ENCODE measurements around the gene CAST.
A peak's percentile ranks its signal among the peaks of the same experiment; 100 is the strongest.

CAST gene

DNA sequence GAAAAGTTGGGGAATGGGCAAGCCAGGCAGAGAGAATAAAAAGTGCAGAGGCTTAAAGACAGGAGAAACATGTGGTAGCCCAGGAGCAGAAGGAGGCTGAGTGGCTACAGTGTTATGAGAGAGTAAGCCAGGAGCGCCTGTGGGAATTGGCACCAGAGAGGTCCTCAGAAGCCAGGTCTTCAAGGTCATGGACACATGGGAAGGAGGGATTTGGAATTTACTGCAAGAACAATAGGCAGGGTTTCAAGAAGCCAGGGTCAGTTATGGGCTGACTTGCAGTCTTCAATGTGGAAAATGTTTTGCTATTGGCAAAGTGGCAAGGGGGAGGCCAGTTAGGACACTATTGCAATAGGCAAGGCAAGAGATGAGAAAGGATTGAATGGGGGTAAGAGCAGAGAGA lies 116.2 kb downstream of the CAST start:
- H3K27ac ChIP-seq = no peak overlapping the region
- TF ChIP-seq, protein P1, sequence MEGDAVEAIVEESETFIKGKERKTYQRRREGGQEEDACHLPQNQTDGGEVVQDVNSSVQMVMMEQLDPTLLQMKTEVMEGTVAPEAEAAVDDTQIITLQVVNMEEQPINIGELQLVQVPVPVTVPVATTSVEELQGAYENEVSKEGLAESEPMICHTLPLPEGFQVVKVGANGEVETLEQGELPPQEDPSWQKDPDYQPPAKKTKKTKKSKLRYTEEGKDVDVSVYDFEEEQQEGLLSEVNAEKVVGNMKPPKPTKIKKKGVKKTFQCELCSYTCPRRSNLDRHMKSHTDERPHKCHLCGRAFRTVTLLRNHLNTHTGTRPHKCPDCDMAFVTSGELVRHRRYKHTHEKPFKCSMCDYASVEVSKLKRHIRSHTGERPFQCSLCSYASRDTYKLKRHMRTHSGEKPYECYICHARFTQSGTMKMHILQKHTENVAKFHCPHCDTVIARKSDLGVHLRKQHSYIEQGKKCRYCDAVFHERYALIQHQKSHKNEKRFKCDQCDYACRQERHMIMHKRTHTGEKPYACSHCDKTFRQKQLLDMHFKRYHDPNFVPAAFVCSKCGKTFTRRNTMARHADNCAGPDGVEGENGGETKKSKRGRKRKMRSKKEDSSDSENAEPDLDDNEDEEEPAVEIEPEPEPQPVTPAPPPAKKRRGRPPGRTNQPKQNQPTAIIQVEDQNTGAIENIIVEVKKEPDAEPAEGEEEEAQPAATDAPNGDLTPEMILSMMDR (conservative IDR thresholded peaks at IDR 0.05) = no peak

DNA sequence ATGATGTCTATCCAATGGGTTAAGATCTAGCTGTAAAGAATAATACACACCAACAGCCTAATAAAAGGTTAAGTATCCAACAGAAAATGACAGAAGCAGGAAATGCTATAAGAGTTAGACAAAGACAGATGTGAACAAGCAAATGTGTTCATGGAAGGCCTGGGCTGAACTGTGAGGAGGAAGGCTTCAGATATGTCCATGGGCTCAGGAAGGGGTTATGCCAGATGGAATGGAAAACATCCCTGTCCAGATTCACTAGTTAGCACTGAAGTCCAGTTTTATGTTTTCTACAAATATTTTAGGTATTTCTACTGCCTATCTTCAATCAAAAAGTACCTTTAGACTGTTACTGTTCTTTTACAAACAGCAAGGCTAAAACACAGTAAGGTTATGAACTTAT lies 118.5 kb downstream of the CAST start:
- TF ChIP-seq, protein P1 (conservative IDR thresholded peaks at IDR 0.05) = no peak
- H3K27ac ChIP-seq = peak overlapping the region; percentile 6; the same call in 1 of the 2 replicates

DNA sequence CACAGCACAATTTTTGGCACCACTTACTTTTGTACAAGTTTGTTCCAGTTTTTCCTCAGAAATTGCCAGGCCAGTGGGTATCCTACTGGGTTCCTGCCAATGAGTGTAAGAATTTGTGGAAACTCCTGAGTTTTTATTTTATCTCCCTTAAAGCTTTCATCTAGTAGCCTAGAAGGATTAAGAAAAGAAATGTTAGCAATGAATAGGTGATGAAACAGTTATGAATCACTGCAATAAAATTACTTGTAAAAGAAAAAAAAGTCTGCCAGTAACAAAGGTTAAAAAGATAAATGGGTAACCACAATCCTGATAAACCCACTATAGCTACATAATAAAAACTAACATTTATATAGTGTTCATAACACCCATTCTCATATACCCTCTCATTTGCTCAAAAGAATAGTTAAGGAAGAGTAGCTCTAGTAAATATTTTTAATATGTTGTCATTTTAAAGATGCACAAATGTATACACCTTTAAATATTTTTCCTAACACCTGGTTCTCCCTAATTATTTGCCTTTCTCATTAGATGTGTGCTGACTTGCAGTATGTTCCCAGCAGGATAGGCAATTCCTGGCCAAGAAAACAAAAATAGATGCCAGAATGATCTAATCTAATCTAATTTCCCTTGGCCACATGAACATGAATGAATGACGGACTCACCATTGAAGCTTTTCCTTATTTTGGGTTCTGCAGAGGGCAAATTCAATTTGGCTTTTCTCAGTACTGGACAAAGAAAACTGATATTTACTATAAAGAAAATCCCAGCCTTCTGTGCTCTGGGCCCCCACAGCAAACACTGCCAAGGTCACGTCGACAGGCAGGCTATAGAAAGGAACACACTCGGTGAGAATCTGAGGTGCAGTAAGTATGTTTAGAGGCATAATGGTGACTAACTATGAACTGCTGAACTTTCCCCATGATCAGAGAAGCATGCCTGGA lies 119.1 kb downstream of the CAST start:
- H3K27ac ChIP-seq = peak overlapping the region; percentile 6; the same call in 1 of the 2 replicates
- TF ChIP-seq, protein P1 (conservative IDR thresholded peaks at IDR 0.05) = no peak

DNA sequence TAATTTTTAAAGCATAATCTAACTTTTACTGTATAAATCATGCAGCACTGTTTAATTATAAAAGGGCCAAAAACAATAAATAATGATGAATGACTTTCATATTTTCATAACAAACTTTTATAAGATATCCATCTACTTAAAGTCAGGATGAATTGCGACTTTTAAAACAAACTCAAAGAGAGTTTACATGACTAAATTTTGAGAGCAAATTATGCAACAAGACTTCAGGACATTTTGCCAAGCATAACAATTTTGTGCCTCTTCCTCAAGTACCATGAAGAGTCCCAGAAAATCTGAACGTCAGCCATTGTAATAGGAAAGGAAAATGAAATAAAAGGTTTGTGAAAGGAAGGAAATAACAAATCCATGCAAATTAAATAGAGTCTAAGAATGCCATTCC lies 121.2 kb downstream of the CAST start:
- H3K27ac ChIP-seq = no peak overlapping the region
- TF ChIP-seq, protein P1 (conservative IDR thresholded peaks at IDR 0.05) = no peak

DNA sequence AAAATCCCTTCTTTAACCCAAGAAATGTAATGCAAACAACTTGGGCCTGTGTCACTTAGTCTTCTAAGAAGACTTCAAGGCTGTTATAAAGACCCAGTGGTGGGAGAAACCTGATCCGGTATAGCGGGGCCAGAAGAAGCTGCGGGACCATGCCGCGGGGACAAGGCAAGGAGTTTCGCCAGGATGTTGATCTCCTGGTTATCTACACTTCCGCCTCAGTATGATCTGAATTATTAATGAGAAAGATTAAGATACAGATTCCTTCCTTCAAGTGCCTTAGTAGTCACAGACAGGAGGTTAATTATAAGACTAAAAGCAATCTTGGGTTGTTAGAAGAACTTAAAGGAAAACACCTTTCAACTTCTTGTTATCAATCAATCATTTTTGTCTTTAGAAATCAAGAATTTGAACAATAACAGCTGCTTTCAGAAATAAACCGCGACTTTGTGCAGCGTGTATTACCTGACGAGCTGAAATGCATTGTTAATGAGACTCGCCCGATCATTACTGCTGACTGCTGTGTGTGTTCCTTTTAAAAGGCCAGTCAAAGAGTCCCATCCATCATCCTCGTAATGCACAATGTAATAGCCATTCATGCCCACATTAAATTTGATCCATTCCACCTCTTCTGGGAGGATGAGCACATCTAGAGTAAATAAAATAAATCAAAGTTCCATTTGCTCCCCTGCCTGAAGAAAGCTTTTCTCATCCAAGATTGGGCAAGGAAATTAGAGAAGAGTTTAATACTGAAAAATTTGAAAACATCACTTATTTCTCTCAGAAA lies 123.3 kb downstream of the CAST start:
- TF ChIP-seq, protein P1 (conservative IDR thresholded peaks at IDR 0.05) = no peak
- no peak overlapping the region for H3K27ac ChIP-seq

DNA sequence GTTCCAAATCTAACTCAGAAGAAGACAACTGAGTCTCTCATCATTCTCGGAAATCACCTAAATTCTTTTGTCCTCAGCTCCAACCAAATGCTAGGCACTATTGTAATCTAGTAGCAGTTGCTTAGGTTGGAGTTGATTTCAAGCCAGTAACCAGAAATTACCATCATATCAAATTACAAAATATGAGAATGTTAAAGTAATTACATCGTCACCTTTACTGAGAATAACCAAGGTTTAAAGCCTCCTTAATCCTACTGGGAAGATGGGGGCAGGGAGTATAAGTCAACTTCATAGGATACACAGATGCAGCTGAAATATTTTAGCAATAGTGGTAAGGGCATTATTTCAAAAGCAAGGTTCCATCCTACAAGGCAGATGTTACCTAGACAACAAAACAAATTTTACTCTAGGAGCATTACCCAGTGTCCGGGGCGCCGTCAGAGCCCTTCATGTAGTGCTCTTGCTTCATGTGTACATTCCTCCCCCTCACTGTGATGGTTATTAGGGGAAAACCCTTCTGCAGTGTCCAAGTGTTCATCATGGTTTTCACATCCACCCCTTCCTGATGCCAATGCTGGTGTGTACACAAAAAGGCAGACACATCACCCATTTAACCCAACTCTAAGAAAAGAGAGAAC lies 126.1 kb downstream of the CAST start:
- TF ChIP-seq, protein P1 (conservative IDR thresholded peaks at IDR 0.05) = no peak
- H3K27ac ChIP-seq = no peak overlapping the region

Measured in VCaP (cell line).